Activated T-helper 2 cell treated with anti-CD3 and anti-CD28 coated beads, Interferon-gamma antibody, Interleukin-2, Interleukin-4, amounts not matched to agents 10 μg/mL and 5 μg/mL and 100 μg/mL, durations not matched to agents 14 hours and 24 hours and 36 hours (primary cell): ENCODE results near the gene CLDN8. TPM values are rescaled to one million over a fixed set of nuclear protein-coding genes. Genes with fewer than 3 reads are reported as not detected.

Experiments used
- DNase-seq: peaks from one replicate; pipeline ENCODE4 v3.0.0; 2021; ENCODE audit warnings: low spot score
- H3K27ac Mint-ChIP-seq: one replicate; pipeline ENCODE4 v1.8.0; 2021; ENCODE audit warnings: mixed read lengths
- H3K27me3 Mint-ChIP-seq: one replicate; pipeline ENCODE4 v1.8.0; 2021; ENCODE audit warnings: low read depth, mixed read lengths
- H3K36me3 Mint-ChIP-seq: one replicate; pipeline ENCODE4 v1.8.0; 2021; ENCODE audit warnings: low read depth, mixed read lengths
- H3K4me1 Mint-ChIP-seq: one replicate; pipeline ENCODE4 v1.8.0; 2021; ENCODE audit warnings: low read depth, mixed read lengths
- H3K4me3 Mint-ChIP-seq: one replicate; pipeline ENCODE4 v1.8.0; 2021; ENCODE audit warnings: low read depth, mild to moderate bottlenecking, moderate library complexity, mixed read lengths
- H3K9me3 Mint-ChIP-seq: one replicate; pipeline ENCODE4 v1.8.0; 2021; ENCODE audit warnings: mixed read lengths
- intact Hi-C: fragments of 100-400 bp; cut with micrococcal nuclease; formaldehyde crosslinking; loops from one replicate; pipeline ENCODE4 v1.15.1; 2023
- total RNA-seq: library from RNA; stranded (reverse); gene quantifications from 2 replicates; pipeline ENCODE4 v1.2.3, GENCODE V29; 2022

The CLDN8 gene
- not detected in 2 replicates for total RNA-seq

- intact Hi-C loops: no loop called here
- Mint-ChIP-seq H3K4me1 (no peaks in the 10 kb centered on the region), H3K27ac (no peak within 1 kb of the TSS), H3K9me3 (no peaks in the 10 kb centered on the region), H3K4me3 (no peak within 1 kb of the TSS), H3K36me3 (no peaks in the 10 kb centered on the region), H3K27me3 (no peaks in the 10 kb centered on the region)
- DNase-seq: no peak
These were observed at the start of gene CLDN8 for GRCh38 chr21:30216041-30216723. Gene CLDN8, minus strand, starts transcription at chr21:30216097. Its CDS starts 172 bp downstream, at chr21:30215925.

- intact Hi-C loops: no loop called here
- Mint-ChIP-seq H3K4me1 (no peaks in the 10 kb centered on the region), H3K27me3 (no peaks in the 10 kb centered on the region), H3K36me3 (no peaks in the 10 kb centered on the region), H3K9me3 (no peaks in the 10 kb centered on the region), H3K4me3 (no peak overlapping the region), H3K27ac (no peak overlapping the region)
- DNase-seq: no peak
These were observed 41.9 kb upstream of the CLDN8 start for GRCh38 chr21:30257773-30258172.

GRCh38 chr21:30256100-30256499, 40.2 kb upstream of the CLDN8 start:
- intact Hi-C loops: no loop called here
- Mint-ChIP-seq H3K36me3 (no peaks in the 10 kb centered on the region), H3K27me3 (no peaks in the 10 kb centered on the region), H3K9me3 (no peaks in the 10 kb centered on the region), H3K4me1 (no peaks in the 10 kb centered on the region), H3K4me3 (no peak overlapping the region), H3K27ac (no peak overlapping the region)
- DNase-seq: no peak

- no peaks in the 10 kb centered on the region for H3K4me1 Mint-ChIP-seq
- no peaks in the 10 kb centered on the region for H3K9me3 Mint-ChIP-seq
- intact Hi-C loops: no loop called here
- no peaks in the 10 kb centered on the region for H3K36me3 Mint-ChIP-seq
- no peak overlapping the region for H3K27ac Mint-ChIP-seq
- H3K4me3 Mint-ChIP-seq: no peak overlapping the region
- no peaks in the 10 kb centered on the region for H3K27me3 Mint-ChIP-seq
- no peak for DNase-seq
These were observed 39.8 kb upstream of the CLDN8 start for GRCh38 chr21:30255679-30256078.

GRCh38 chr21:30251781-30252180, 35.9 kb upstream of the CLDN8 start:
- Mint-ChIP-seq H3K4me1 (no peaks in the 10 kb centered on the region), H3K9me3 (no peaks in the 10 kb centered on the region), H3K27ac (no peak overlapping the region), H3K4me3 (no peak overlapping the region), H3K27me3 (no peaks in the 10 kb centered on the region), H3K36me3 (no peaks in the 10 kb centered on the region)
- no peak for DNase-seq
- intact Hi-C loops: no loop called here

GRCh38 chr21:30249936-30250335, 34.0 kb upstream of the CLDN8 start:
- no peak for DNase-seq
- no peaks in the 10 kb centered on the region for H3K4me1 Mint-ChIP-seq
- no peaks in the 10 kb centered on the region for H3K27me3 Mint-ChIP-seq
- H3K9me3 Mint-ChIP-seq: no peaks in the 10 kb centered on the region
- intact Hi-C loops: no loop called here
- no peak overlapping the region for H3K27ac Mint-ChIP-seq
- no peaks in the 10 kb centered on the region for H3K36me3 Mint-ChIP-seq
- H3K4me3 Mint-ChIP-seq: no peak overlapping the region

GRCh38 chr21:30248844-30249243, 32.9 kb upstream of the CLDN8 start:
- H3K4me3 Mint-ChIP-seq: no peak overlapping the region
- no peaks in the 10 kb centered on the region for H3K36me3 Mint-ChIP-seq
- intact Hi-C loops: no loop called here
- H3K4me1 Mint-ChIP-seq: no peaks in the 10 kb centered on the region
- no peaks in the 10 kb centered on the region for H3K27me3 Mint-ChIP-seq
- H3K9me3 Mint-ChIP-seq: no peaks in the 10 kb centered on the region
- H3K27ac Mint-ChIP-seq: no peak overlapping the region
- no peak for DNase-seq

GRCh38 chr21:30245061-30245460, 29.2 kb upstream of the CLDN8 start:
- Mint-ChIP-seq H3K9me3 (no peaks in the 10 kb centered on the region), H3K4me1 (no peaks in the 10 kb centered on the region), H3K4me3 (no peak overlapping the region), H3K36me3 (no peaks in the 10 kb centered on the region), H3K27ac (no peak overlapping the region), H3K27me3 (no peaks in the 10 kb centered on the region)
- intact Hi-C loops: no loop called here
- DNase-seq: no peak

- H3K27ac Mint-ChIP-seq: no peak overlapping the region
- DNase-seq: no peak
- no peak overlapping the region for H3K4me3 Mint-ChIP-seq
- H3K4me1 Mint-ChIP-seq: no peaks in the 10 kb centered on the region
- no peaks in the 10 kb centered on the region for H3K9me3 Mint-ChIP-seq
- no peaks in the 10 kb centered on the region for H3K36me3 Mint-ChIP-seq
- H3K27me3 Mint-ChIP-seq: no peaks in the 10 kb centered on the region
- intact Hi-C loops: no loop called here
These were observed 27.8 kb upstream of the CLDN8 start for GRCh38 chr21:30243691-30244090.

- H3K9me3 Mint-ChIP-seq: no peaks in the 10 kb centered on the region
- no peaks in the 10 kb centered on the region for H3K4me1 Mint-ChIP-seq
- no peak overlapping the region for H3K27ac Mint-ChIP-seq
- H3K27me3 Mint-ChIP-seq: no peaks in the 10 kb centered on the region
- H3K4me3 Mint-ChIP-seq: no peak overlapping the region
- intact Hi-C loops: no loop called here
- DNase-seq: no peak
- H3K36me3 Mint-ChIP-seq: no peaks in the 10 kb centered on the region
These were observed 24.8 kb upstream of the CLDN8 start for GRCh38 chr21:30240661-30241060.

GRCh38 chr21:30238168-30238567, 22.3 kb upstream of the CLDN8 start:
- H3K4me3 Mint-ChIP-seq: no peak overlapping the region
- no peaks in the 10 kb centered on the region for H3K36me3 Mint-ChIP-seq
- H3K27ac Mint-ChIP-seq: no peak overlapping the region
- no peaks in the 10 kb centered on the region for H3K27me3 Mint-ChIP-seq
- no peaks in the 10 kb centered on the region for H3K4me1 Mint-ChIP-seq
- no peak for DNase-seq
- intact Hi-C loops: no loop called here
- H3K9me3 Mint-ChIP-seq: no peaks in the 10 kb centered on the region

GRCh38 chr21:30234643-30235042, 18.7 kb upstream of the CLDN8 start:
- intact Hi-C loops: no loop called here
- Mint-ChIP-seq H3K27ac (no peak overlapping the region), H3K27me3 (no peaks in the 10 kb centered on the region), H3K4me3 (no peak overlapping the region), H3K36me3 (no peaks in the 10 kb centered on the region), H3K9me3 (peaks cover 9% of the 10 kb centered on the region), H3K4me1 (no peaks in the 10 kb centered on the region)
- no peak for DNase-seq

- no peak overlapping the region for H3K4me3 Mint-ChIP-seq
- no peaks in the 10 kb centered on the region for H3K27me3 Mint-ChIP-seq
- H3K4me1 Mint-ChIP-seq: no peaks in the 10 kb centered on the region
- no peak for DNase-seq
- H3K27ac Mint-ChIP-seq: no peak overlapping the region
- H3K9me3 Mint-ChIP-seq: peaks cover 9% of the 10 kb centered on the region
- intact Hi-C loops: no loop called here
- no peaks in the 10 kb centered on the region for H3K36me3 Mint-ChIP-seq
These were observed 18.2 kb upstream of the CLDN8 start for GRCh38 chr21:30234050-30234449.
